ENCODE results near the gene ANO8.

ANO8 gene

GRCh38 chr19:17334414-17335409 lies at the start of gene ANO8:
ANO8 (minus strand) TSS chr19:17334855; CDS start chr19:17334670, 185 bp downstream.
- peak within 1 kb of the TSS; percentile 58 for H3K4me3 ChIP-seq (ENCODE audit: low read length)
- TF ChIP-seq CTCF (conservative IDR thresholded peaks at IDR 0.05; ENCODE audit: low read depth, low read length), result no peak
- DNase-seq (ENCODE audit: low read depth), result peak; percentile 96

GRCh38 chr19:17380426-17381138 lies 45.9 kb upstream of the ANO8 start:
- no peak for DNase-seq (ENCODE audit: low read depth)
- no peak for TF ChIP-seq CTCF (conservative IDR thresholded peaks at IDR 0.05; ENCODE audit: low read depth, low read length)
- H3K4me3 ChIP-seq (ENCODE audit: low read length), result no peak overlapping the region

GRCh38 chr19:17379221-17379631 lies 44.6 kb upstream of the ANO8 start:
- no peak overlapping the region for H3K4me3 ChIP-seq (ENCODE audit: low read length)
- no peak for DNase-seq (ENCODE audit: low read depth)
- TF ChIP-seq CTCF (conservative IDR thresholded peaks at IDR 0.05; ENCODE audit: low read depth, low read length), result no peak

GRCh38 chr19:17378271-17378670 lies 43.6 kb upstream of the ANO8 start:
- TF ChIP-seq CTCF (conservative IDR thresholded peaks at IDR 0.05; ENCODE audit: low read depth, low read length), result no peak
- no peak overlapping the region for H3K4me3 ChIP-seq (ENCODE audit: low read length)
- no peak for DNase-seq (ENCODE audit: low read depth)

GRCh38 chr19:17376935-17377600 lies 42.4 kb upstream of the ANO8 start, which contains the start of gene PLVAP:
PLVAP (minus strand) TSS chr19:17377342; CDS start chr19:17377288, 54 bp downstream.
- no peak for TF ChIP-seq CTCF (conservative IDR thresholded peaks at IDR 0.05; ENCODE audit: low read depth, low read length)
- no peak within 1 kb of the TSS for H3K4me3 ChIP-seq (ENCODE audit: low read length)
- DNase-seq (ENCODE audit: low read depth), result no peak

- no peak for DNase-seq (ENCODE audit: low read depth)
- H3K4me3 ChIP-seq (ENCODE audit: low read length), result no peak overlapping the region
- TF ChIP-seq CTCF (conservative IDR thresholded peaks at IDR 0.05; ENCODE audit: low read depth, low read length), result no peak
Observed at GRCh38 chr19:17370026-17370587, 35.5 kb upstream of the ANO8 start.
